Activated gamma-delta T cell (primary cell): ENCODE data around the gene CFAP298.
"Not testable (repeated sequence)": the region's sequence is repeated elsewhere in the genome, so short reads cannot be mapped to it uniquely, and the experiment has no call there.

Experiments
- DNase-seq: peaks from one replicate; lab custom pipeline; 2025; lab: John Stamatoyannopoulos, UW

The CFAP298 gene

DNA sequence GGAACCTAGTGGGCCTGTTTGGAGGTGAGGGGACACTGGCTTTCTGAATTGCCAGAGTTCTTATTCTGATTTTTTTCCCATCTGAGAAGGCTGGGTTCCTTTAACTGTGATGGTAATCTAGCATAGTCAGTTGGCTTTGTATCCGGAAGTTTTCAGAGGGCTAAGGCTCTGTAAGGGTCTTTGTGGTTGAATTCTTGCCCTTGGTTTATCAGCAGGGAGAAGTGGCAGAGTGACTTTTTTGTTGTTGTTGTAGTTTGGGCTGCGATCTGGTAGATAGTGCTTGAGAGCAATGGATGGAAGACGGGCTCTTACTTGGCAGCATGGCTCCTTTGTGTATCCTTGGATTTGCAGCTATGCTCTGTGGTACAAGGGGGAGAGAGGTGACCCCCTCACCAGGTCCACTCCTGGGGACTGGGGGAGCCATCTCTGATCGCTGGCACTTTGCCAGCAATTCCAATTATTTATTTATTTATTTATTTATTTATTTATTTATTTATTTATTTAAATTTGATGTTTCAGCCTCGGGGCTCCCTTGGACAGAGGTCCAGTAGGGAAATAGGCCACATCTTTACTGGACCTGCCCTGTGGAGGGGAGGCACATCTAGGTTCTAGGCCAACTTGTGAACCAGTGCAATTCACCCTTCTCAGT is 45.3 kb downstream of the CFAP298 start:
- no peak for DNase-seq

DNA sequence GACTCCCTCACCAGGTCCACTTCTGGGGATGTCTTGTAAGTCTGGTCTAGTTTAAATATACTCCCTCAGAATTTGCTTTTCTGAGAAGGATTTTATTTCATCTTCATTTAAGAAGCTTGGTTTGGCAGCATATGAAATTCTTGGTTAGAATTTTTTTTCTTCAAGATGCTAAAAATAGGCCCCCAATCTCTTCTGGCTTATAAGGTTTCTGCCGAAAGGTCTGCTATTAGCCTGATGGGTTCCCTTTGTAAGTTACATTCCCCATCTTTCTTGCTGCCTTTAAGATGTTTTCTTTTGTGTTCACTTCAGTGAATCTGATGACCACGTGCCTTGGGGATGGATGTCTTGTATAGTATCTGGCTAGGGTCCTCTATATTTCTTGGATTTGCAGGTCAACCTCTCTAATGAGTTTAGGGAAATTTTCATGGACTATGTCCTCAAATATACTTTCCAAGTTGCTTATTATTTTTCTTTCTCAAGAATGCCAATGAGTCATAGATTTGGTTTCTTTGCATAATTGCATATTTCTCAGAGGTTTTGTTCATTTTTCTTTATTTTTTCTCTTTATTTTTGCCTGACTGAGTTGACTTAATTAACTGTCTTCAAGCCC is 46.2 kb downstream of the CFAP298 start:
- DNase-seq = no peak

DNA sequence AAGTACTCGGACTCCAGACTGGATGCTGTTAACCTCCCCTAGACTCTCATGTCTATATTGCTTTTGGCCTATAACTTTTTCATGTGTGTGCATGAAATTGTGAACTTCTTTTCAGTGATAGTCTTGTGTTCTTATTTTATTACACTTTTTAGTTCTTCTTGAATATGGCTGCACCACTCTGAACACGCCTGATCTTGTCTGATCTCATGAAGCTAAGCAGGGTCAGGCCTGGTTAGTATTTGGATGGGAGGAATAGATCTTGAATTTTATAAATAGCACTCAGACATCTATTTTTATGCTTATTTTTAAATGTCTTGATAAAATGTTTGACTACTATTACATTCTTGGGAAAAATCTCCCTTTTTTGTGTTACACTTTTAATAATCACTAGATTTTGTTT is 49.3 kb downstream of the CFAP298 start:
- DNase-seq = no peak

DNA sequence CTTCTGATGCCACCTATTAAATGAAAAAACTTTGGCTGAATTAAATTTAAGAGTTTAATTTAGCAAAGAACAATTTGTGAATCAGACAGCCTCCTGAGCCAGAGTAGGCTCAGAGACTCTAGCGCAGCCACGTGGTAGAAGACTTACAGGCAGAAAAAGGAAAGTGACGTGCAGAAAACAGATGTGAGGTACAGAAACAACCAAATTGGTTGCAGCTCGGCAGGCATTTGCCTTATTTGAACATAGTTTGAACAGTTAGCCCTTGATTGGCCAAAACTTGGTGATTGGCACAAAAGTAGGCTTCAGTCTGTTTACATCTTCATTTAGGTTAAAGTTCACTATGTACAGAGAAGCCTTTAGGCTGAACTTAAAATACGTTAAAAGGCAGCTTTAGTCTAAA is 49.8 kb downstream of the CFAP298 start:
- no peak for DNase-seq

DNA sequence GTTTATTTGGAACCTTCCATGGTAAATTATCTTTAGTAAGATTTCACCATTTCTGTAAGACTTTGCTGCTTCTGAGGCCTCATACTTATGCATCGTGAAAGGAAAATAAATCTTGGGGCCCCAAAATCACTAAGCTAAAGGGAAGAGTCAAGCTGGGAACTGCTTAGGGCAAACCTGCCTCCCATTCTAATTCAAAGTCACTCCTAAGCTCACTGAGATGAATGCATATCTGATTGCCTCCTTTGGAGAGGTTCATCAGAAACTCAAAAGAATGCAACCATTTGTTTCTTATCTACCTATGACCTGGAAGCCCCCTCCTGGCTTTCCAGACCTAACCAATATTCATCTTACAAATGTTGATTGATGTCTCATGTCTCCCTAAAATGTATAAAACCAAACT is 50.7 kb downstream of the CFAP298 start:
- not testable (repeated sequence) for DNase-seq

DNA sequence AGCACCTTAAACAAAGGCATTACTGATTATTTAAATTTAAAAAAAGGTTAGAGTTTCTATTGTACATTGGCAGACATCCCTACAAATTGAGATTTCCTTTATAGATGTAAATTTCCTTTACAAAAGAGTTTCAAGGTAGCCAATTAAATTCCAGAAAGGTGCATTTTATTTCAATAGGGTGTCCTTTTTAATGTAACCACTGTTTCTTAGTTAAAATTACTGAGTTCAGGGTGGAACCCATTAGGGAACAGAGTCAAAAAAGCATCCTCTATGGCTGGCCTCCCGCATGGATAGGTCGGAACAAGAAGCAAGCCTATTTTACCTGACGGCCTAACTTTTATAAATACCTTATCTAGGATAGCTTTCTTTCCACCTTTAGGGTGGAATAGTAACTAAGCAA is 51.3 kb downstream of the CFAP298 start:
- no peak for DNase-seq

DNA sequence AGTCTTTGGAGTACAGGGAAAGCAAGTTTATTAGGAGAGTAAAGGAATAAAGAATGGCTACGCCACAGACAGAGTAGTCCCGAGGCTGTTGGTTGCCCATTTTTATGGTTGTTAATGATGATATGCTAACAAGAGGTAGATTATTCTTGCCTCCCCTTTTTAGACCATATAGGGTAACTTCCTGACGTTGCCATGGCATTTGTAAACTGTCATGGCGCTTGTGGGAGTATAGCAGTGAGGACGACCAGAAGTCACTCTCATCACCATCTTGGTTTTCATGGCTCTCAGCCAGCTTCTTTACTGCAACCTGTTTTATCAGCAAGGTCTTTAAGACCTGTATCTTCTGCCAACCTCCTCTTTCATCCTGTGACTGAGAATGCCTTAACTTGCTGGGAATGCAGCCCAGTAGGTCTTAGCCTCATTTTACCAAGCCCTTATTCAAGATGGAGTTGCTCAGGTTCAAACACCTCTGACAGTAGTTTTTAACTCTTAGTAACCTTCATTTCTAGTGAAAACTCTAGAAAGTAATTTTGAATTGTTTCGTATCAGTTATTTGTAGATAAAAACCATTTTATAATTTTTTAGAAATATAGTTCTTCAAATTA is 53.1 kb downstream of the CFAP298 start:
- no peak for DNase-seq

DNA sequence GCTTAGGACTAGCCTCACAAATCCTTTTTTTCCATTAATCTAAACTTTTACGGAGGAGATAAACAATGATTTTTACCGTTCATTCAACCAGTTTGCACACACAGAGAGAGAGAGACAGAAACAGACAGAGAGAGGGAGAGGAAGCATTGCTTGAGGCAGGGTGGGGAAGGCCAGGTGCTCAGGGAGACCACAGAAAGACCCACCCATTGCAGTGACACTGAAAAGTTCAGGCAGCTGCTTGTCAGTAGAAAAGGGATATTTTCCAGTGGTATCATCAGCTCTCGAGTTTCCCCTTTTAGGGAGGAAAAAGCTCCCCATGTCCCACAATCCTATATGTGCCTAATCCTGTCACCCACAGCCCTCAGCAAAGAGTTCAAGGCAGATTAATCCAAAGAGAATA is 54.1 kb downstream of the CFAP298 start:
- no peak for DNase-seq

DNA sequence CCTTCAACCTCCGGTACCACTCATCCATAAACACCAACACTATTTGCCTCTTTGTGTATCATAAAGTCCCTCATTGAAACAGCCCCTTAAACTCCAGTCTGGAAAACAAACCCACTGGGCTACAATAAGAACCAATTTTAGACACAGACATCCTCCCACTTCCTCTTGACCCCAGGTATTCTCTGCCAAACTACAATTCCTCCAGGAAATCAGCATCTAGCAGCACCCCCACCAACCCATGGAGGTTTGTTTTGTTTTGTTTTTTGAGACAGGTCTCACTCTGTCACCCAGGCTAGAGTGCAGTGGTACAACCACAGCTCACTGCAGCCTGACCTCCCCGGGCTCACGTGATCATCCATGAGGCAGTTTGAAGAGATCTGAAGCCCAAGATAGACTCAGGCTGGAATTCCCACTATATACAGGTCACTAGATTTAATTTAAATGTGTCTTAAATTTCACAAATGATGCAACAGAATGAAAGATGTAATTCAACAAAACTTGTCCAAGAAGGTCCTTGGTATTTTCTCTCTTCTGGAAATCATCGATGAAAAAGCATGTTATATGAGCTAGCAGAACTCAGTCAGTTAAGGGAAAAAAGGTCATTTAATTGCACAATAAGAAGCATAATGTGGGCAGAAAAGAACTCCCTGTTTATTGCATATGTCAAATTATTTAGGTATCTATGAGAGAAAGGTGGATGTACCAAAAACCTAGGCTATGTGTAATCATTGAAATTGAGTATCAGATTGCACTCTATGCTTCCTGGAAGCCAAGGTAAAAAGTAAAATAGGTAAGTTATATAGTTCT is 57.1 kb downstream of the CFAP298 start:
- no peak for DNase-seq

DNA sequence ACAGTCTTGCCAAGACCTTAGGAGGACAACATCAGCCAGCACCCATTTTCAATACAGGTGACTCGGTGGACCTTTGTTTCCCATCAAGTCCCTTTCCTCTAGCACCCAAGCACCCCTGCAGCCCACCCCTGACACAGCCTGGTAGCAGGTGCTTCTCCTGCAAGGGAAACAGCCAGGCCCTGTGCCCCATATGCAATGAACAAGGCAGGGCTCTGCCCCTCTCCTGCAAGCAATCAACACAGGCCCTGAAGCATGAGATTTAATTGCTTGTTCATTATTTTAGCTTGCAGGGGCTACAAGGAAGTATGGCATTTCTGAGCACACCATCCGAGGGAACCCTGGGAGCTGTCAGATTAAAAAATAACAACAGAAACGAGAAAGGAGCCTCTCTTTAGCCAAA is 62.3 kb downstream of the CFAP298 start:
- no peak for DNase-seq

DNA sequence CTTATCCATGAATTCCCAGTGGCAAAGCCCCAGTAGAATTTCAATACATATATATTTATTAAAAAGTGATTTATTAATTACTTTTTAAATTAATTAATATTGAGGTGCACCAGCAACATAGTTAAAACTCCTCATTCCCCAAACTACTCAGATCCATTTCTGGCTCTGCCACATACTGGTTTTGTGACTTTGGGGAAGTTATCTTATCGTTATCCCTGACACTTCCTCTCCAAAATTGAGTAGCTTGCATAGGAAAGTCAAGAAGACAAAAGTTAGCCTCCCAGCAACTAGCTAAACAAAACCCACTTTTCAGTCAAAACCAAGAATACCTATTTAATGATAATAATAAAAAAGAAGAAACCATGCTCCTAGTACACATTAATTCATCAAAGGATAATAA is 62.7 kb downstream of the CFAP298 start:
- DNase-seq = no peak
